ENCODE measurements around the gene TSPEAR.
"Not testable (repeated sequence)": the region's sequence is repeated elsewhere in the genome, so short reads cannot be mapped to it uniquely, and the experiment has no call there.

The TSPEAR gene

GRCh38 chr21:44681861-44682579 is 29.4 kb downstream of the TSPEAR start, which contains the start of gene KRTAP12-1:
Gene KRTAP12-1, minus strand, starts transcription at chr21:44682163. Its CDS starts 40 bp downstream, at chr21:44682123.
- no peak for DNase-seq

DNA sequence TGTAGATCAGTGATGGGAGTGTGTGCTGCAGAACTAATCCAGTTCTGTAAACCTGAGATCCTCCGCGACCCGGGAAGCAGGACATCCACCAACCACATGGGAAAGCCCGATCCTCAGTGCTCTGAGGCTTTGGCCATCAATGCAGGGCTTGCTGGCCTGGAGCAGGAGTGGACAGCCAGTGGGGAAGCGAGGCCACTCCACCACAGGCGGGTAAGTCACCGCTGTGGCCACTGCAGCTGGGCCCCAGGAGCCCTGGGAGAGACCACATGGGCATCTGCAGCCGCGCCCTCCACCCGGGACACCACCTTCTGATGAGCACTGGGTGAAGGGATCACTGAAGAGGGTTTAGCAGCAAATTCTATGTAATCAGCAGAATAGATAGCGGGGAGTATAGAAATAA is 30.2 kb downstream of the TSPEAR start:
- no peak for DNase-seq

DNA sequence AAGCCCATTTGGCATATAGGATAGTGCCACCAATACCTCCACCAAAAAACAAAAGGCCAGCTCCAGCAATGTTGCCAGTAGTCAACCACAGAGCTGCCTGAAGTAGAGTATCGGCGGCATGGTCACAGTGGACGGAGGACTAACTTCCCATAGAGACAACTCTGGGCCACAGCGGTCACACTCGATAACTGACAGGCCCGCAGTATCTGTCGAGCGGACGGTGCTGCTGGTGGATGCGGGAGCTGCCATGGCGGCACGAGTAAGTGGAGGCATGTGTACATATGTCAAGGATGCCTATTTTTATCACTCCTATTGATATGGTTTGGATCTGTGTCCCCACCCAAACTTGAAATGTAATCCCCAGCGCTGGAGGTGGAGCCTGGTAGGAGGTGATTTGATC is 33.5 kb downstream of the TSPEAR start:
- no peak for DNase-seq

DNA sequence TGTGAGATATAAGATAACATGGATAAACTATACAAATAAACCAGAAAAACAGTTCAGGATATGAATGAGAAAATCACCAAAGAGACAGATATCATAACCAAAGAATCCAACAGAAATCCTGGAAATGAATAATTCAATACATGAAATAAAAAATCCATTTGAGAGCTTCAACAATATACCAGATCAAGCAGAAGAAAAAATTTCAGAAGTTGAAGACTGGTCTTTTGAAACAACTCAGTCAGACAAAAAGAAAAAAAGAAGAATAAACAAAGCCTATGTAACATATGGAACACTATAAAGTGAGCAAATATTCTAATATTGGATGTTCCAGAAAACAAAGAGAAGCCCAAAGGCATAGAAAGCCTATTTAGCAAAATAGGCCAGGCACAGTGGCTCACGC is 39.5 kb downstream of the TSPEAR start:
- no peak for DNase-seq

- DNase-seq: no peak
These were observed 40.5 kb downstream of the TSPEAR start for GRCh38 chr21:44670642-44671432.

- no peak for DNase-seq
These were observed 43.8 kb downstream of the TSPEAR start for GRCh38 chr21:44667612-44668011.

- DNase-seq: peak; percentile 70
These were observed 44.7 kb downstream of the TSPEAR start, which contains the start of gene KRTAP12-2 for GRCh38 chr21:44666401-44667320. Gene KRTAP12-2, minus strand, starts transcription at chr21:44666927. Its CDS starts 41 bp downstream, at chr21:44666886.

- DNase-seq: no peak
These were observed 46.7 kb downstream of the TSPEAR start for GRCh38 chr21:44664691-44665090.

GRCh38 chr21:44661567-44661966 is 49.8 kb downstream of the TSPEAR start:
- DNase-seq: not testable (repeated sequence)

- DNase-seq: no peak
These were observed 52.3 kb downstream of the TSPEAR start for GRCh38 chr21:44658913-44659595.

- DNase-seq: no peak
These were observed 52.8 kb downstream of the TSPEAR start for GRCh38 chr21:44658541-44658910.

- peak; percentile 60 for DNase-seq
These were observed 53.5 kb downstream of the TSPEAR start, which contains the start of gene KRTAP12-3 for GRCh38 chr21:44657635-44658540. Gene KRTAP12-3, plus strand, starts transcription at chr21:44657932. Its CDS starts 48 bp downstream, at chr21:44657980.

GRCh38 chr21:44656868-44657267 is 54.5 kb downstream of the TSPEAR start:
- no peak for DNase-seq

- no peak for DNase-seq
These were observed 56.7 kb downstream of the TSPEAR start, which contains the start of gene KRTAP12-4 for GRCh38 chr21:44654576-44655175. Gene KRTAP12-4, minus strand, starts transcription at chr21:44654659. Its CDS starts 45 bp downstream, at chr21:44654614.

DNA sequence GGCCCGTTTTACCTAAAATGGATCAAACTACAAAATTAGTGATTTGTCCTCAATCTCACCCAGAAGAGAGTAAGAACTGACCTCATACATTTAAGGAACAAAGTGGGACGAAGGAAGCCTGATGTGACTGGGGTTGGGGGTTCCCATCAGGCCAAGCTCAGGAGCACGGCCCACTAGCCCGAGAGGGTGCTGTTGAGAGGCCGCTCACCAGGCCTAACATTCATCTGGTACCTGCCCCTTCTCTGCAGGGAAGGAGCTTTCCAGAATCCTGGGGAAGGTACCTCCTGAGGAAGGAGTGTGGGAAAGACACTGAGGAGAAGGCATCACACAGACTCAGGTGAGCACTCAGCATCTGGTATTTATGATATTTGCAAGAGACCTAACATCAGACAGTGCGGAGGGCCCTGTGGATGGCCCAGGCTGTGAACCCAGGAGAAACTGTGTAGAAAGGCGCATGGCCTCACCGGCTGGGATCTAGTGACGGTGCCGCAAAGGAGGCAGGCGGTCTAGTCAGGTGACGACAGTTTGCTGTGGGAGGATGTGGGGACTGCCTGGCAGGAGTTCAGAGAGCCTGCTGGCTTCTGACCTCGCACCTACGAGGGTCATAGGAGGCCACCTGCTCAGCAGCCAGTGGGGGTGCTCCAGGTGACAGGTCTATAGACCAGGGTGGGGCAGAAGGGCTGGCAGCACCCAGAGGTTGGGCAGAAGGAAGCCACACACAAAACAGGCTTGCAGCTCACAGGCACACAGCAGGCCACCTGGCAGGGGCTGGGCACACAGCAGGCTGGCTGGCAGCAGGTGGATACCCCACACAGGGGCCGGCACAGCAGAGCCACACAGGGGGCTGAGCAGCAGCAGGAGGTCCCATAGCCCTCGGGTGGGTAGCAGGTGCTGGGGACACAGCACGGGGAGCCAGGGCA is 57.5 kb downstream of the TSPEAR start:
- peak; percentile 78 for DNase-seq

GRCh38 chr21:44653123-44653522 is 58.2 kb downstream of the TSPEAR start:
- peak; percentile 54 for DNase-seq

GRCh38 chr21:44650973-44651675 is 60.2 kb downstream of the TSPEAR start:
- DNase-seq: no peak

GRCh38 chr21:44650265-44650972 is 61.0 kb downstream of the TSPEAR start:
- DNase-seq: no peak
